ENCODE results near the gene STRN3.

- TF ChIP-seq ZFP3 (CRISPR knock-in tag; IDR thresholded peaks at IDR 0.05) (no peak), BACH2 (CRISPR knock-in tag; IDR thresholded peaks at IDR 0.05; ENCODE audit: borderline replicate concordance) (no peak), GLIS3 (CRISPR knock-in tag; IDR thresholded peaks at IDR 0.05) (no peak), PATZ1 (CRISPR knock-in tag; IDR thresholded peaks at IDR 0.05; ENCODE audit: borderline replicate concordance) (no peak), ARNTL (CRISPR knock-in tag; IDR thresholded peaks at IDR 0.05; ENCODE audit: borderline replicate concordance, low read depth) (no peak), CSDC2 (CRISPR knock-in tag; IDR thresholded peaks at IDR 0.05) (no peak)
These were observed 16.1 kb upstream of the STRN3 start for GRCh38 chr14:31042300-31042699.

Measured in SK-N-SH treated with all-trans-retinoic acid at 6 μM for 48 hours (cell line).